H1 (cell line): ENCODE results near the gene KRT222. TPM values are rescaled to one million over a fixed set of nuclear protein-coding genes. Genes with fewer than 3 reads are reported as not detected.

Experiments
- CTCF ChIA-PET: fragments of 300-600 bp; sonication (Branson Sonifier 250); formaldehyde crosslinking; loops from one replicate; lab custom pipeline; 2021; ENCODE audit not compliant: partially characterized antibody; lab: Charles Lee
- POLR2A ChIA-PET: fragments of 300-600 bp; sonication (Branson Sonifier 250); formaldehyde crosslinking; loops from one replicate; lab custom pipeline; 2021; ENCODE audit warnings: inconsistent platforms; ENCODE audit not compliant: partially characterized antibody; lab: Charles Lee
- DNase-seq, 2 experiments: peaks; one replicate each; pipeline versions ENCODE4 v3.0.0 to v3.0.0-alpha.2; 2010 to 2022; ENCODE audit warnings: low spot score in 2 of 2, low read depth in 1 of 2, mixed read lengths in 1 of 2
- FAIRE-seq: peaks from 2 replicates; lab custom pipeline; 2011; peaks lifted over from hg19 to GRCh38; lab: Jason Lieb, UNC
- H2AFZ ChIP-seq: 2 replicates; pipeline ENCODE4 v1.8.1; 2012; ENCODE audit warnings: low read length, inconsistent platforms
- H2AK5ac ChIP-seq: 2 replicates; pipeline ENCODE4 v1.6.1; 2013; ENCODE audit warnings: low read depth, low read length
- H2BK120ac ChIP-seq: replicated peaks from 2 replicates; pipeline ENCODE3; 2013; ENCODE audit warnings: low read depth, low read length, inconsistent platforms
- H2BK12ac ChIP-seq: 2 replicates; pipeline ENCODE4 v1.6.1; 2013; ENCODE audit warnings: low read depth, low read length
- H2BK15ac ChIP-seq: 2 replicates; pipeline ENCODE4 v1.6.1; 2013; ENCODE audit warnings: low read length
- H2BK20ac ChIP-seq: 2 replicates; pipeline ENCODE4 v1.6.1; 2013; ENCODE audit warnings: low read length
- H2BK5ac ChIP-seq: 2 replicates; pipeline ENCODE4 v1.6.1; 2013; ENCODE audit warnings: low read depth, low read length
- H3K14ac ChIP-seq: 2 replicates; pipeline ENCODE4 v1.6.1; 2013; ENCODE audit warnings: inconsistent platforms; ENCODE audit not compliant: insufficient read length
- H3K18ac ChIP-seq: 2 replicates; pipeline ENCODE4 v1.6.1; 2013; ENCODE audit warnings: low read length; ENCODE audit errors: extremely low read depth
- H3K23ac ChIP-seq: 2 replicates; pipeline ENCODE4 v1.6.1; 2013; ENCODE audit warnings: inconsistent platforms; ENCODE audit not compliant: insufficient read length
- H3K23me2 ChIP-seq: 2 replicates; pipeline ENCODE4 v1.6.1; 2013; ENCODE audit warnings: low read depth, low read length
- H3K27ac ChIP-seq: 2 replicates; pipeline ENCODE4 v1.6.1; 2011; ENCODE audit warnings: low read depth, low read length, inconsistent platforms
- H3K27me3 ChIP-seq, 4 experiments: replicated peaks in 1 of 4; 1 replicate in 1 of 4; 2 replicates in 3 of 4; pipeline versions ENCODE4 v1.6.1 to v1.8.1; 2011 to 2013; ENCODE audit warnings: low read length in 3 of 4, mild to moderate bottlenecking in 3 of 4, inconsistent platforms in 2 of 4, mixed read lengths in 2 of 4, moderate library complexity in 1 of 4; ENCODE audit not compliant: control insufficient read depth in 3 of 4, insufficient read depth in 3 of 4; ENCODE audit errors: extremely low read depth in 1 of 4
- H3K36me3 ChIP-seq, 4 experiments: 2 replicates each; pipeline versions ENCODE4 v1.6.1 to v1.8.1; 2011 to 2013; ENCODE audit warnings: mild to moderate bottlenecking in 4 of 4, low read length in 3 of 4, moderate library complexity in 2 of 4, control low read depth in 1 of 4, inconsistent platforms in 1 of 4; ENCODE audit not compliant: insufficient read depth in 4 of 4, control insufficient read depth in 2 of 4
- H3K4ac ChIP-seq: replicated peaks from 2 replicates; pipeline ENCODE3; 2013; ENCODE audit warnings: low read length, low read depth, mixed read lengths, inconsistent platforms; ENCODE audit not compliant: insufficient read length
- H3K4me1 ChIP-seq, 4 experiments: replicated peaks in 1 of 4; 1 replicate in 1 of 4; 2 replicates in 3 of 4; pipeline versions ENCODE4 v1.6.1 to v1.8.1; 2011 to 2013; ENCODE audit warnings: low read length in 3 of 4, inconsistent platforms in 2 of 4, mixed read lengths in 1 of 4; ENCODE audit not compliant: insufficient read depth in 4 of 4, control insufficient read depth in 3 of 4
- H3K4me2 ChIP-seq, 2 experiments: 2 replicates each; pipeline versions ENCODE4 v1.6.1 to v1.8.1; 2011 to 2013; ENCODE audit warnings: low read depth in 2 of 2, low read length in 2 of 2, control low read depth in 1 of 2, inconsistent platforms in 1 of 2, mild to moderate bottlenecking in 1 of 2; ENCODE audit not compliant: insufficient read depth in 1 of 2
- H3K4me3 ChIP-seq, 4 experiments: fragments of 200-600, 300-600 bp in 1 of 4; sonication (generic), shearing (Covaris generic), sonication (Bioruptor Twin) in 1 of 4; 2 replicates each; pipeline versions ENCODE4 v1.5.1 to v1.8.1; 2011 to 2016; ENCODE audit warnings: low read length in 4 of 4, low read depth in 3 of 4, control low read depth in 2 of 4, inconsistent platforms in 2 of 4, mild to moderate bottlenecking in 2 of 4, mixed read lengths in 1 of 4, moderate library complexity in 1 of 4; ENCODE audit not compliant: insufficient read depth in 2 of 4; ENCODE audit errors: extremely low read depth in 1 of 4
- H3K56ac ChIP-seq: replicated peaks from 2 replicates; pipeline ENCODE3; 2013; ENCODE audit warnings: low read depth, mild to moderate bottlenecking, mixed read lengths, low read length, inconsistent platforms; ENCODE audit not compliant: insufficient read length
- H3K79me1 ChIP-seq: 2 replicates; pipeline ENCODE4 v1.6.1; 2013; ENCODE audit warnings: low read depth, low read length, control low read depth
- H3K79me2 ChIP-seq, 2 experiments: 2 replicates each; pipeline versions ENCODE4 v1.6.1 to v1.8.1; 2012 to 2013; ENCODE audit warnings: low read length in 2 of 2, mild to moderate bottlenecking in 2 of 2, inconsistent platforms in 1 of 2; ENCODE audit not compliant: insufficient read depth in 2 of 2, control insufficient read depth in 1 of 2
- H3K9ac ChIP-seq, 4 experiments: replicated peaks in 1 of 4; 1 replicate in 1 of 4; 2 replicates in 3 of 4; pipeline versions ENCODE4 v1.6.1 to v1.8.1; 2011 to 2013; ENCODE audit warnings: low read depth in 3 of 4, low read length in 3 of 4, control low read depth in 2 of 4, mild to moderate bottlenecking in 2 of 4, moderate library complexity in 2 of 4, inconsistent platforms in 1 of 4; ENCODE audit errors: extremely low read depth in 1 of 4
- H3K9me3 ChIP-seq, 2 experiments: 2 replicates each; pipeline versions ENCODE4 v1.6.1 to v1.8.1; 2012 to 2013; ENCODE audit warnings: mild to moderate bottlenecking in 2 of 2, moderate library complexity in 2 of 2, control low read depth in 1 of 2, inconsistent platforms in 1 of 2, low read depth in 1 of 2, low read length in 1 of 2, mixed read lengths in 1 of 2; ENCODE audit not compliant: insufficient read depth in 2 of 2
- H4K20me1 ChIP-seq, 2 experiments: replicated peaks in 1 of 2; 2 replicates each; pipeline versions ENCODE3 to v1.8.1; 2011 to 2013; ENCODE audit warnings: inconsistent platforms in 2 of 2, low read length in 2 of 2, mild to moderate bottlenecking in 1 of 2; ENCODE audit not compliant: insufficient read depth in 2 of 2, control insufficient read depth in 1 of 2
- H4K5ac ChIP-seq: 2 replicates; pipeline ENCODE4 v1.6.1; 2013; ENCODE audit warnings: low read length, low read depth, mixed read lengths, inconsistent platforms; ENCODE audit not compliant: insufficient read length
- H4K8ac ChIP-seq: 2 replicates; pipeline ENCODE4 v1.8.0; 2013; ENCODE audit warnings: mild to moderate bottlenecking, moderate library complexity, low read length, inconsistent platforms; ENCODE audit not compliant: insufficient read depth; ENCODE audit errors: extremely low read depth
- H4K91ac ChIP-seq: replicated peaks from 2 replicates; pipeline ENCODE3; 2013; ENCODE audit warnings: low read length, mixed read lengths, inconsistent platforms; ENCODE audit not compliant: insufficient read length
- TCF12 ChIP-seq: IDR thresholded peaks from 2 replicates; pipeline ENCODE4 v1.6.1; 2011; ENCODE audit warnings: low read depth, mild to moderate bottlenecking, low read length
- WGBS, 2 experiments: shearing (Covaris generic) in 1 of 2; methylation state at CpG; one replicate each; pipeline versions ENCODE4 v1.1.6 to v1.1.7; 2013 to 2015; ENCODE audit warnings: low lambda C conversion rate in 2 of 2, mixed read lengths in 2 of 2, inconsistent platforms in 1 of 2, low coverage in 1 of 2, missing lambda C conversion rate in 1 of 2; ENCODE audit not compliant: insufficient replicate concordance in 2 of 2, insufficient coverage in 1 of 2, insufficient read length in 1 of 2; ENCODE audit errors: extremely low coverage in 1 of 2, missing lambda C conversion rate in 1 of 2; 5-methylcytosine and 5-hydroxymethylcytosine counted together
- polyA plus RNA-seq, 7 experiments: library from polyadenylated mRNA; depleted of rRNA in 3 of 7; stranded (reverse) in 5 of 7; unstranded in 2 of 7; fragments of >200 nt in 5 of 7; fragments of 200-250 nt in 2 of 7; gene quantifications; 1 replicate in 5 of 7; 2 replicates in 1 of 7; 4 replicates in 1 of 7; pipeline versions ENCODE4 v1.2.1 to v1.2.3, GENCODE V29; 2011 to 2013; ENCODE audit warnings: missing spikeins in 2 of 7, mixed read lengths in 2 of 7
- total RNA-seq: library from RNA; stranded (reverse); fragmentation: NEBNext Ultra II Directional; extraction: Animal tissue kit (Norgen Biotek cat#: 25700); gene quantifications from 2 replicates; pipeline ENCODE4 v1.2.1, GENCODE V29; 2021

The KRT222 gene
- total and polyA plus RNA-seq, 2 of the 8 experiments (the other 6 are each of a cell fraction or from before 2014, with no cell fraction given), result 0.08 to 0.61 TPM

- Histone ChIP-seq H4K5ac (no peak overlapping the region), H3K18ac (no peak overlapping the region), H3K9ac (no peak overlapping the region), H3K4me2 (no peak overlapping the region), H3K27me3 (no peaks in the 10 kb centered on the region), H2BK5ac (no peak overlapping the region), H3K79me1 (no peaks in the 10 kb centered on the region), H4K91ac (no peak overlapping the region), H2BK12ac (no peak overlapping the region), H3K56ac (no peak overlapping the region), H2AFZ (no peak overlapping the region), H3K23ac (no peak overlapping the region), H2BK120ac (no peak overlapping the region), H2BK20ac (no peak overlapping the region), H4K8ac (no peak overlapping the region), H3K36me3 (no peaks in the 10 kb centered on the region), H2BK15ac (no peak overlapping the region), H3K4ac (no peak overlapping the region), H4K20me1 (no peaks in the 10 kb centered on the region), H3K27ac (no peak overlapping the region), H3K4me1 (no peaks in the 10 kb centered on the region), H3K4me3 (no peak overlapping the region), H3K9me3 (no peaks in the 10 kb centered on the region), H3K14ac (no peak overlapping the region), H2AK5ac (no peak overlapping the region), H3K23me2 (no peaks in the 10 kb centered on the region), H3K79me2 (no peaks in the 10 kb centered on the region)
- ChIA-PET CTCF (interaction anchor here (0.6 to 1.2 kb wide), 2 partner anchors 82 to 141 kb away, joined by 3 to 4 read pairs; no protein-coding TSS in a partner anchor), POLR2A (no interaction called here)
- WGBS, 2 experiments, result 92% methylated on average over 9 of the region's 9 CpGs; no CpG with 5 or more reads in 1 of the 2 experiments
- DNase-seq (no peak), FAIRE-seq (no peak)
- TF ChIP-seq TCF12, result no peak
Observed at GRCh38 chr17:40699371-40699770, 34.4 kb upstream of the KRT222 start.
